RWPE2 (cell line): ENCODE results near the gene DHRS11.

ENCODE experiments used
- ATAC-seq: fragments of 200-7000 bp; cut with Tn5 transposase; 3 replicates; pipeline ENCODE4 v1.9.1; 2021; ENCODE audit warnings: low read depth
- DNase-seq: peaks from one replicate; pipeline ENCODE4 v3.0.0-alpha.2; 2020; ENCODE audit warnings: low spot score
- H3K27ac ChIP-seq: fragments of 450-650 bp; 2 replicates; pipeline ENCODE4 v1.5.1; 2017; ENCODE audit warnings: mild to moderate bottlenecking; ENCODE audit not compliant: poor library complexity, severe bottlenecking
- H3K27me3 ChIP-seq: fragments of 250-450 bp; sonication (Bioruptor Pico); 2 replicates; pipeline ENCODE4 v1.5.1; 2021; ENCODE audit warnings: mild to moderate bottlenecking, moderate library complexity; ENCODE audit not compliant: insufficient read depth, poor library complexity, severe bottlenecking
- H3K36me3 ChIP-seq: fragments of 250-450 bp; sonication (Bioruptor Pico); 2 replicates; pipeline ENCODE4 v1.5.1; 2020; ENCODE audit warnings: low read depth, mild to moderate bottlenecking, moderate library complexity
- H3K4me1 ChIP-seq: fragments of 250-450 bp; sonication (Bioruptor Pico); 2 replicates; pipeline ENCODE4 v1.5.1; 2021; ENCODE audit warnings: mild to moderate bottlenecking, moderate library complexity; ENCODE audit not compliant: insufficient read depth, poor library complexity, severe bottlenecking
- H3K4me3 ChIP-seq: fragments of 250-450 bp; sonication (Bioruptor Pico); 2 replicates; pipeline ENCODE4 v1.5.1; 2021; ENCODE audit warnings: mild to moderate bottlenecking, moderate library complexity; ENCODE audit not compliant: severe bottlenecking
- H3K9me3 ChIP-seq: fragments of 250-450 bp; sonication (Bioruptor Pico); 2 replicates; pipeline ENCODE4 v1.5.1; 2021; ENCODE audit warnings: mild to moderate bottlenecking, moderate library complexity; ENCODE audit not compliant: severe bottlenecking
- CTCF ChIP-seq: fragments of 450-650 bp; IDR thresholded peaks from one replicate; pipeline ENCODE4 v1.5.1; 2017; ENCODE audit warnings: mild to moderate bottlenecking, moderate library complexity; ENCODE audit not compliant: poor library complexity, severe bottlenecking

DHRS11 gene

GRCh38 chr17:36550491-36551417, 40.9 kb upstream of the DHRS11 start:
- peaks cover 18% of the 10 kb centered on the region for H3K4me1 ChIP-seq

DNA sequence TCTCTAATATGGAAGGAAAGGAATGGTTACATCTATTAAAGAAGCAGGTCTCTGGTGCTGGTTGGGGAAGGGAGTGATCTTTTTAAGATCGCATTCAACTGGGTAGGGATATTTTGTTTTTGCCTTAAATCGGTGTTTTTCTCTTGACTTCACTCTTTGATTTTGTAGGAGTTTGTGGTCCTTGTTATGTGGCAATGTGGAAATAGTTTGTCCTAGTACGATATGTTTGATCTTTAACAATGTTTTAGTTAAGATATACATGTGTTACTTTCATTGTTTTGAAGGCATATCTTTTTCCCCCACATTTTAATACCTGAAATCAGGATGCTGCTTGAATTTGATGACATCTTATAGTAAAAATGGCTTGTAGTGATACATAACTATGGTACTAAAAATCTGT, 38.2 kb upstream of the DHRS11 start:
- Histone ChIP-seq H3K27ac (no peak overlapping the region), H3K36me3 (peaks cover 84% of the 10 kb centered on the region), H3K4me1 (peaks cover 2% of the 10 kb centered on the region), H3K27me3 (no peaks in the 10 kb centered on the region), H3K9me3 (no peaks in the 10 kb centered on the region), H3K4me3 (no peak overlapping the region)
- no peak for DNase-seq
- no peak for TF ChIP-seq CTCF
- ATAC-seq, result no peak

More at GRCh38 chr17:36550491-36551417, 40.9 kb upstream of the DHRS11 start:
- Histone ChIP-seq H3K9me3 (no peaks in the 10 kb centered on the region), H3K27me3 (no peaks in the 10 kb centered on the region), H3K27ac (no peak overlapping the region), H3K36me3 (peaks cover 86% of the 10 kb centered on the region), H3K4me3 (no peak overlapping the region)
- TF ChIP-seq CTCF, result no peak
- ATAC-seq (no peak), DNase-seq (no peak)

- ATAC-seq, result no peak
- Histone ChIP-seq H3K9me3 (no peaks in the 10 kb centered on the region), H3K27me3 (no peaks in the 10 kb centered on the region), H3K4me1 (no peaks in the 10 kb centered on the region), H3K36me3 (peaks cover 97% of the 10 kb centered on the region), H3K4me3 (no peak overlapping the region), H3K27ac (no peak overlapping the region)
- DNase-seq, result no peak
- no peak for TF ChIP-seq CTCF
Measured at GRCh38 chr17:36566081-36566480, 25.6 kb upstream of the DHRS11 start.

GRCh38 chr17:36575028-36575427, 16.7 kb upstream of the DHRS11 start:
- Histone ChIP-seq H3K27me3 (no peaks in the 10 kb centered on the region), H3K36me3 (peaks cover 80% of the 10 kb centered on the region), H3K4me3 (no peak overlapping the region), H3K27ac (no peak overlapping the region), H3K9me3 (no peaks in the 10 kb centered on the region), H3K4me1 (no peaks in the 10 kb centered on the region)
- DNase-seq (no peak), ATAC-seq (no peak)
- no peak for TF ChIP-seq CTCF

- H3K27ac ChIP-seq, result no peak overlapping the region
- peaks cover 82% of the 10 kb centered on the region for H3K36me3 ChIP-seq
Measured at GRCh38 chr17:36576793-36577192, 14.9 kb upstream of the DHRS11 start.

More at GRCh38 chr17:36576793-36577192, 14.9 kb upstream of the DHRS11 start:
- no peak for TF ChIP-seq CTCF
- H3K27me3 ChIP-seq, result no peaks in the 10 kb centered on the region
- no peaks in the 10 kb centered on the region for H3K4me1 ChIP-seq
- H3K4me3 ChIP-seq, result no peak overlapping the region
- H3K9me3 ChIP-seq, result no peaks in the 10 kb centered on the region
- DNase-seq, result no peak
- ATAC-seq, result no peak
